ENCODE results near the gene HDAC8. TPM values are rescaled to one million over a fixed set of nuclear protein-coding genes. Genes with fewer than 3 reads are reported as not detected.

Gene HDAC8
- total RNA-seq, 2 donors from 2014 or later = 32.5 to 63.8 TPM

GRCh38 chrX:72487661-72488060 is 85.0 kb downstream of the HDAC8 start:
- Histone ChIP-seq H3K4me1 (ENCODE audit: control insufficient read depth in 1 of 2, low read depth in 2 of 2) (no peaks in the 10 kb centered on the region), H3K9me3 (no peaks in the 10 kb centered on the region), H3K4me3 (no peak overlapping the region), H3K27me3 (replicated peaks; ENCODE audit: insufficient read depth) (no peaks in the 10 kb centered on the region), H3K27ac (no peak overlapping the region), H3K36me3 (no peaks in the 10 kb centered on the region)
- TF ChIP-seq CTCF (IDR thresholded peaks at IDR 0.05) = no peak
- no peak for ATAC-seq (ENCODE audit: insufficient number of reproducible peaks, low FRiP score, low read depth)
- DNase-seq (ENCODE audit: low spot score) = no peak

- DNase-seq (ENCODE audit: low spot score) = no peak
- no peak for TF ChIP-seq CTCF (IDR thresholded peaks at IDR 0.05)
- no peaks in the 10 kb centered on the region for H3K36me3 ChIP-seq
- no peaks in the 10 kb centered on the region for H3K9me3 ChIP-seq
- no peak overlapping the region for H3K27ac ChIP-seq
- no peaks in the 10 kb centered on the region for H3K27me3 ChIP-seq (replicated peaks; ENCODE audit: insufficient read depth)
- H3K4me3 ChIP-seq = no peak overlapping the region
- H3K4me1 ChIP-seq (ENCODE audit: control insufficient read depth in 1 of 2, low read depth in 2 of 2) = no peaks in the 10 kb centered on the region
- ATAC-seq (ENCODE audit: insufficient number of reproducible peaks, low FRiP score, low read depth) = no peak
These were observed 93.0 kb downstream of the HDAC8 start for GRCh38 chrX:72479324-72480274.

GRCh38 chrX:72478853-72479252 is 93.8 kb downstream of the HDAC8 start:
- DNase-seq (ENCODE audit: low spot score) = no peak
- H3K9me3 ChIP-seq = no peaks in the 10 kb centered on the region
- TF ChIP-seq CTCF (IDR thresholded peaks at IDR 0.05) = no peak
- no peaks in the 10 kb centered on the region for H3K4me1 ChIP-seq (ENCODE audit: control insufficient read depth in 1 of 2, low read depth in 2 of 2)
- no peak overlapping the region for H3K4me3 ChIP-seq
- H3K36me3 ChIP-seq = no peaks in the 10 kb centered on the region
- H3K27ac ChIP-seq = no peak overlapping the region
- no peaks in the 10 kb centered on the region for H3K27me3 ChIP-seq (replicated peaks; ENCODE audit: insufficient read depth)
- ATAC-seq (ENCODE audit: insufficient number of reproducible peaks, low FRiP score, low read depth) = no peak

- Histone ChIP-seq H3K4me1 (ENCODE audit: control insufficient read depth in 1 of 2, low read depth in 2 of 2) (no peaks in the 10 kb centered on the region), H3K4me3 (no peak overlapping the region), H3K36me3 (no peaks in the 10 kb centered on the region), H3K27ac (no peak overlapping the region), H3K9me3 (no peaks in the 10 kb centered on the region), H3K27me3 (replicated peaks; ENCODE audit: insufficient read depth) (no peaks in the 10 kb centered on the region)
- no peak for ATAC-seq (ENCODE audit: insufficient number of reproducible peaks, low FRiP score, low read depth)
- DNase-seq (ENCODE audit: low spot score) = no peak
- no peak for TF ChIP-seq CTCF (IDR thresholded peaks at IDR 0.05)
These were observed 94.3 kb downstream of the HDAC8 start for GRCh38 chrX:72478351-72478750.

GRCh38 chrX:72477781-72478181 is 94.9 kb downstream of the HDAC8 start:
- Histone ChIP-seq H3K27ac (no peak overlapping the region), H3K9me3 (no peaks in the 10 kb centered on the region), H3K36me3 (no peaks in the 10 kb centered on the region), H3K27me3 (replicated peaks; ENCODE audit: insufficient read depth) (no peaks in the 10 kb centered on the region), H3K4me1 (ENCODE audit: control insufficient read depth in 1 of 2, low read depth in 2 of 2) (no peaks in the 10 kb centered on the region), H3K4me3 (no peak overlapping the region)
- no peak for ATAC-seq (ENCODE audit: insufficient number of reproducible peaks, low FRiP score, low read depth)
- TF ChIP-seq CTCF (IDR thresholded peaks at IDR 0.05) = no peak
- DNase-seq (ENCODE audit: low spot score) = no peak

All from thoracic aorta (tissue), 2 donors.